Stimulated activated CD8-positive, alpha-beta memory T cell treated with anti-CD3 and anti-CD28 coated beads, Interleukin-15, amount 100 ng/mL, for 4 hours (primary cell): ENCODE data around the gene IGF2BP2.
"Not testable (repeated sequence)": the region's sequence is repeated elsewhere in the genome, so short reads cannot be mapped to it uniquely, and the experiment has no call there.

Experiments
- DNase-seq, 2 donors: peaks; one replicate each; pipeline ENCODE4 v3.0.0-alpha.2; 2020; ENCODE audit warnings: low read depth in 2 of 2

Gene IGF2BP2

DNA sequence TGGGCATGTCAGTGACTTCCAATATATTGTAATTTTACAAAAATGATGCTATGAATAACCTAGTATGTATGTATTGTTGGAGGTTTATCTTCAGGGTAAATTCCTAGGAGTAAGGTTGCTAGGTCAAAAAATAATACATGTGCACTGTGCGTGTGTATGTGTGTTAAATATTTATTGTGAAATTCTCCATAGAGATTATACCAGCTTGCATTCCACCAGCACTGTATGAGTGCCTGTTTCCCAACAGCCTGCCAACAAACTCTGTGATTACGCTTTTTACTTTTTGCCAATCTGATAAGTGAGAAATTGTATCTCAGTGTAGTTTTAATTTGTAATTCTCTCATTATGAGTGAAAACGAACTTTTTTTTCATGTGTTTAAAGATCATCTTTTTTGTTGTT, 12.6 kb upstream of the IGF2BP2 start:
- DNase-seq, result no peak

DNA sequence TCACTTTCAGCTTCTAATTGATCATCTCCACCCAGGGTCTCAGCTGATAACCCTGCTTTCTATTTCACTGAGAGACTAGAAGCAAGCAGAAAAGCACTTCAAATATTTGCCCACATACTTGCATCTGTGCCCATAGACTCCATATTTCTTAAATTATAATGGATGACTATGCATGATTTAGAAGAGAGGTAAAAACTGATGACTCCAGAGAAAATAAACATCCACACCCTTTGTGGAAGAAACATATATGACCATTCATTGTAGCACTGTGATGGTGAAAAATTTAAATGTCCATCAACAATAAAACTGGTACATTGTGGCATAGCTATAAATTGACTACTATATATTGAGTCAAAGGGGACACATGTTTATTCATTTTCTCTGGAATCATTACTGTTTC, 7.1 kb upstream of the IGF2BP2 start:
- no peak for DNase-seq

DNA sequence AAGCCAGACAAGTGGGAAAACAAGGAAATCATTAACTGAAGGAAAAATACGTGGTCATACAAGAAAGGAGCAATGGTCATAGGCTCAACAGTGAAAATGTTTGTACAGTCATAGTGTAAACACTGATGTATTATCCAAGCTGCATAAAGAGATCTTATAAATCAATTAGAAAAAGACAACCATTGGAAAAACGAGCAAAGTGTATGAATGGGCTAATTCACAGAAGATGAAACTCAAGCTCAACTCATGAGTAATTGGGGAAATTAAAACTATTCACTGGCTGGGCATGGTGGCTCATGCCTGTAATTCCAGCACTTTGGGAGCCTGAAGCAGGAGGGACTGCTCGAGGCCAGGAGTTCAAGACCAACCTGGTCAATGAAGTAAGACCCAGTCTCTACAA, 6.4 kb upstream of the IGF2BP2 start:
- no peak for DNase-seq

DNA sequence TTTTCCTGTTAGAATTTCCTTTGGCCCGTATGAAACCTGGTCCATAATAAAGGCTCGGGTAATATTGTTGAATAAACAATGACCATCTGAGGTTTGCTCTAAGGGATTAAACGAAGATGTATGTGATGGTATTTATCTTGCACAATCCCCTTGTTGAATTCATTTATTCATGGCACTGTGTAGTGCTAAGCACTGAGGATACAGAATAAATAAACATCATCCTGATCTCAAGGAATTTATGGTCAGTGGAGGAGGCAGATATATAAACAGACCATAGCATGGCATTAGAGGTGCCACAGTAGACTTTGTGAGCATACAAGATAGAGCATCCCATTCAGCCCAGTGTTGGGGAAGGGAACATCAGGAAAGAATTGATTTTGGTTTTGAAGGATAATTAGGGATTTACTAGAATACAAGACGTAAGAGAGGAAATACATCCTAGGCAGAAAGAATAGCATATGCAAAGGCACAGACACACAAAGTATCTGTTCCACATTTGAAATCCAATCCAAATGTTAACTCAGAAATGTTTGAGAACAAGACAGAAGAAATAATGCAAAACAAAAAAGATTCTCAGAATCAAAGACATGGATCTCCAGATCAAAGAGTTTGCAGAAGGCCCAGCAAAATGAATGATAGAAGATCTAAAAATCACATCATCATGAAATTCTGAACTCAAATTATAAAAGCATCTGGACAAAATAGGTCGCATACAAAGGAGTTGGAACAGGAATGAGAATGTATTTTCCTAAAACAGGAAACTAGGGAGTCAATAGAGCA, 5.4 kb upstream of the IGF2BP2 start:
- DNase-seq, result no peak

DNA sequence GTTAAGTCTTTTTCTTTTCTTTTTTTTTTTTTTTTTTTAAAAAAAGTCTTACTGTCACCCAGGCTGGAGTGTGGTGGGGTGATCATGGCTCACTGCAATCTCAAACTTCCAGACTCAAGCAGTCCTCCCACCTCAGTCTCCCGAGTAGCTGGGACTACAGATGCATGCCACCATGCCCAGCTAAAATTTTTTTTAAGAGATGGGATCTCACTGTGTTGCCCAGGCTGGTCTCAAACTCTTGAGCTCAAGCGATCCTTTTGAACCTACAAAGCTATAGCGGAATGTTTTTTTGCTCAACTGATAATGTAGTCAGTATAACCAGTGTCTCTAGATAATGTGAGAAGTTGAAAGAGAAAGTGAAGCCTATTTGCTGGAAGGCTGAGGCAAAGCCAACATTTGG, 3.9 kb upstream of the IGF2BP2 start:
- DNase-seq, result no peak

DNA sequence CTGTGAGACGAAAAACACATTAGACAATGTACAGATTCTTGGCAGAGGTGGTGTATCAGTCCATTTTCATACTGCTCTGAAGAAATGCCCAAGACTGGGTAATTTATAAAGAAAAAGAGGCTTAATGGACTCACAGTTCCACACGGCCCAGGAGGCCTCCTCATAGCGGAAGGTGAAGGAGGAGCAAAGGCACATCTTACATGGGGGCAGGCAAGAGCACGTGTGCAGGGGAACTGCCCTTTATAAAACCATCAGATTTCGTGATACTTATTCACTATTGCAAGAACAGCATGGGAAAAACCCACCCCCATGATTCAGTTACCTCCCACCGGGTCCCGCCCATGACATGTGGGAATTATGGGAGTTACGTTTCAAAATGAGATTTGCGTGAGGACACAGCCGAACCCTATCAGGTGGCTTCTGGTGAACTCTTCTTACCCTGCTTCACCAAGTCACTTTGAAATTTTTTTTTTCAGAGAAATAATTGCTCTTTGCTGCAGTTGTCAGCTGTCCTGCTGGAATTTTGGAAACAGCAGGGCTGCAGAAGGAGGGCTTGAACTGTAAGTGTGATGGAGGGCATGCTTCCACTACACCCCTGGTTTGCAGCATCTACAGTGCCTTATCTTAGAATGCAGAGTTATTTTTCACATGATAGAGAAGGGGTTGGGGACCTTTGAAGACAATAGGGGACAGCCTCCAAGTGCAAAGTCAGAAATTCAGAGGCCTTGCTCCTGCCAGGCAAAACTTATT, 2.9 kb upstream of the IGF2BP2 start:
- DNase-seq, result no peak

DNA sequence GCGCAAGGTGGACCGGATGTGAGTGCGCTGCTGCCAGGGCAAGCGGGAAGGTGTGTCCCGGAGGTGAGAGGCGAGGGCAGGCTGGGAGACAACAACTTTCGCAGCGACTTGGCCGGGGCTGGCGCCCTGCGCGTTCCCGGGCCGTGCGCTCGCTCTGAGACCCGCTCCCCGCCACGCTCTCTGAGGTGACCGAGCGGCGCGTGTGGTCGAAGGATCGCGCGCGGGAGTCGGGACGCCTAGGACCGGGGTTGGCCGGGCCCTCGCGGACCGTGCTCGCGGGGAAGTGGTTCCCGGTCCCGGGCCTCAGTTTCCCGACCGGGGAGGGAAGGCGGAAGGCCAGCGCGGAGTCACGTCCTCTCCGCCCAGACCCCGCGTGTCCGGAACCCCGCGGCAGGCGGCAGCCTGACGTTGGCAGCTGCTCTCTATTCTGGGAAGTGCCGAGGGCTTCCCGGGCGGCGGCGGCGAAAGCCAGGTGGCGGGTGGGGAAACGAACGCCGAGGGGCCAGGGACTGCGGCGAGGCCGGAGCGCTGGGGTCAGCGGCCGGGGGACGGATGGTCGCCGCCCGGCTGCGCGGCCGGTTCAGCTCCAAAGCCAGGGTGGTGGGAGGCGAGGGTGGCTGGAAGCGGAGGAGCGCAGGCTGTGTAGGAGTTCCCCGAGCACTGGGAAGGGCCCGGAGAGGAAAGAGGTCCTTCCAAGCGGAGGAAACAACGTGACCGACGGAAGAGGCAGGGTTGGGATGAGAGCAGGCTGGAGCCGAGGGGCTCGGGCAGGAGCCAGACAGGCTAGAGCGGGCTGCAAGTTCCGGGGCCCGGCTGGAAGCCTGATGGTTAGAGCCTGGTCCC, 1.0 kb upstream of the IGF2BP2 start:
- no peak for DNase-seq

DNA sequence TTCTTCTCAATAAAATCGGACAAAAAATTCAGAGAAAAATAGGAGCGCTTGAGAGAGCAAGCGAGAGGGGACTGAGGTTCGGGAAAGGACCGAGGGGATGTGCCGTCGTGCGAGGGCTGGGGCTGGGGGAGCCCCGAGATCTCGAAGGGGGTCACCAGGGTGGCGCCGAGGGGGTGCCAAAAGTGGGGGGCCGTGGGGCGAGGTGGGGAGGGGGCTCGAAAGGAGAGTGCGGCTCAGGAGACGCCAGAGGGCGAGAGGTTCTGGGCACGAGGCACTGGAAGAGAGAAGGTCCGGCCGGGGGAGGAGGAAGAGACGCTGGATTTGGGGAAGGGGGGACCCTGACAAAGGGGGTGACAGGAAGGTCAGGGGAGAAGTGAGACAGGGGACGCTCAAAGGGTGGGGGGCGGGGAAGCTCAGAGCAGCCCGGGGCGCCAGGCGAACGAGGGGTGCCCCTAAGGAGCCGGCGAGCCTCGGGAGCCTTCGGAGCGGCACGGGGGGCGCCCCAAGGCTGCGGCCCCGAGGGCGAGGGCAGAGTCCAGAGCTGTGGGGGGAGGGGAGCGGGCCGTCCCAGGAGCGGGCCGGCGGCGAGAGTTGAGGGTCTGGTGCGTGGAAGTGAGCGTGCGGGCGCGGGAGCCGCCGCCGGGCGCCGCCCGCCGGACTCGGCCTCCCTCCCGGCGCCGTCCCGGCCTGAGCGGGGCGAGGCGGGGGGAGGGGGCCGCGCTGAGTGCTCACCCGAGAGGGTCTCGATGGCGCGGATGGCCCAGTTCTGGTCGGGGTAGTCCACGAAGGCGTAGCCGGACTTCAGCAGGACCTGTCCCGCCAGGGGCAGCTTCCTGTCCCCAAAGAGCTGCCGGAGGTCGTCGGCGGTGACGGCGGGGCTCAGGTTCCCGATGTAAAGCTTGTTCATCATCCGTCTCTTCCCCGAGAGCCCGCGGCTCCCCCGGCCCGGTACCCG, 514 bp downstream of the IGF2BP2 start:
- no peak for DNase-seq

DNA sequence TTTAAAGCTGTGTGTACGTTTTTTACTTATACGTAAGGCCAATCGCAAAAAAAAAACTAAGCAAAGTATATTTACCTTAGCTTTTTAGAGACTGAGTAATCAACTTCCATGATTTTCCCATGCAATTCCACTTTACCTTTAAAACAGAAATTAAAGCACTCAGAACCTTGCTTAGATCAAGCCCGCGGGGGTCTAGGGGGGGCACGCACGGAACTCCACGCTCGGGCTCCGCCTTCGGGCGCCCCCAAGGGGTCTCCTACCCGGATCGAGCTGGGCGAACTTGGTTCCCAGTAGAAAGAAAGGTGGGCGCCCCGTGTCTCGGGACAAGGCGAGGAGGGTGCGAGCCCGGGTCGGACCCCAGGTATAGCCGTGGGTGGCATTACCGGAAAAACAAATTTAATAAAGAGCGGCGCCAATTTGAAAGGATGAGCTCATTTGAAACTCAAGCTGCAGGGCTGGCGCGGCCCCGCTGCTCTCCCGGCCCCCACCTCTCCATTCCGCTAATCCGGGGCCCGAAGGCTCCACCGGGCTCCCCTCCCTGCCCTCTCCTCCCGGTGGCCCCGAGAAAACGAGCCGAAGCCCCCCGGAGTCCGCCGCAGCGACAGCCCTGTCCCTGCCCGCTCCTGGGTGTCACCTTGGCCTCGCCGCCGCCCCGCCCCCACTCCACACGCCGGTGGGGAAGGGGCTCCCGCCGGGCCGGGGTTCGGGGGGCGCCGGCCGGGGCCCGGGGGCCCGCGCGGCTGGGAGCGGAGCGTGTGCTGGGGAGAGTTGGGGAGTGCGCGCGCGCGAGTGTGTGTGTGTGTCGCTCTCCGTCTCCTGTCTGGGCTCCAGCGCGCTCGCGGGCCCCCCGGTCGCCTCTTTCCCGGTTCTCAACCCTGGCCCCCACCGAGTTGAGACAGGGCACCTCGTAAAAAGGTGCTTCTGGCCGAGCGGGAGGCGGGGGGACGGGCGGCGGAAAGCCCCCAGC, 1.5 kb downstream of the IGF2BP2 start:
- DNase-seq, result no peak

DNA sequence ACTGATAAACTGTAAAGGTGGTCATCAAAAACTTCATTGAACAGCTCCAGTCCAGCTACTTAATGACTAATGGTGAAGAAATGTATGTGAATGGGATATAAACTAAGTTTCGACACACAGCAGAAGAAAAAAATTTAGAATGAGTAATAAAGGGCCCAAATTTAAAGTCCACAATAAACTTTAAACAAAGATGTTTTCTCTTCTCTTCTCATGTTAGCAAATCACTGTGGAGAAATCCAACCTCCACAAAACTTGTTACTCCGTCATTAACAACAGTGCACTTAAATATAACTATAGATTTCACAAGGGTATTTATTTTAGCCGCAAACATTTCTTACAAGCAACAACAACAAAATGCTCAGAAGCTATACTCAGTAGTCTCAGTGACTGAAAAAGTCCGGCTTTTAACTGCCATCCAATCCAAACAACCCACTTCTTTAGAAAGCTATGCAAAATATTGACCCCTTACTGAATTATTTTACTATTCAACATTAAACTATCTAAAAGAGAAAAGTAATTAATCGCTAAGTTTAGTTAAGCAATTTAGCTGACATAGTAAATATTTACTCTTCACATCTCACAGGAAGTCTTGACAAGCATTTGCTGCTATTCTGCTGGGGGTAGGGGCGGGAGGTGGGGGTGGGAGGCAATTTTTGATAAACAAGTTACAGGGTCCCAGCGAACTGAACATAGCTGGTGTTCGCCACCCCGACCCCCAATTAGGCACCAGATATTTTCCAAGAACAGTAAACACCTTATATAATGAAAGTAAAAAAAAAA, 2.4 kb downstream of the IGF2BP2 start:
- DNase-seq, result no peak

DNA sequence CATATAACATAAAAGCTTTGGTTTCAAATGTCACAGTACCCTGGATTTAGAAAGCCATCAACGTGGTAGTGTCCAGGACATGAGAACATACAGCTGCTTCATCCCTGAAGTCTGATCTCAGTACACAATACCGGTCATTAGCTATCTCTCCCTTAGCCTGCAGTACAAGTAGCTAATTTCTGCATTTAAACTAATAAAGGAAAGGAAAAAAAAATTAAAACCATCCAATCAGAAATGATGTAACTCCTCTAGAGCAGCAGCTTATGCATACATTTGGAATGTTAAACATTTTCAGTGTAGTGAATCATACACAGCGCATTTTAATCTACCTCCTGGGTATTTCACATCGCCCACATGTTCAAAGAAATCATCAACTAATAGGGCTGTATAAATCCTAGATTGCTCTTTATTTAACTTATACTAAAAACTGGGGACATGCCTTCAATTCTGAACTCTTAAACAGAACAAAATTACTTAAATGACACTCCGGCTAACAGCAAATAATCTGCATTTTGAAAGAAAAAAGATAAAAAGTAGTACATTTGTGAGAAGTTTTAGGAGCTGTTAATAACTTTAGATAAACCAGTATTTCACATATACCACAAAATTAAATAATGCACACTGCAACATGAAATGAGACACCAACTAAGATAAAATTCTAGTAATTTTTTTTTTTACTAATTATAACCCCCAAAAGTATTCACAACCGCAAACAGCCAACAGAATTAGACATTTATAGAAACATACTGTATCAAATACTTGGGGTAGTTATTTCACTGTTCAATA, 3.7 kb downstream of the IGF2BP2 start:
- DNase-seq, result no peak

DNA sequence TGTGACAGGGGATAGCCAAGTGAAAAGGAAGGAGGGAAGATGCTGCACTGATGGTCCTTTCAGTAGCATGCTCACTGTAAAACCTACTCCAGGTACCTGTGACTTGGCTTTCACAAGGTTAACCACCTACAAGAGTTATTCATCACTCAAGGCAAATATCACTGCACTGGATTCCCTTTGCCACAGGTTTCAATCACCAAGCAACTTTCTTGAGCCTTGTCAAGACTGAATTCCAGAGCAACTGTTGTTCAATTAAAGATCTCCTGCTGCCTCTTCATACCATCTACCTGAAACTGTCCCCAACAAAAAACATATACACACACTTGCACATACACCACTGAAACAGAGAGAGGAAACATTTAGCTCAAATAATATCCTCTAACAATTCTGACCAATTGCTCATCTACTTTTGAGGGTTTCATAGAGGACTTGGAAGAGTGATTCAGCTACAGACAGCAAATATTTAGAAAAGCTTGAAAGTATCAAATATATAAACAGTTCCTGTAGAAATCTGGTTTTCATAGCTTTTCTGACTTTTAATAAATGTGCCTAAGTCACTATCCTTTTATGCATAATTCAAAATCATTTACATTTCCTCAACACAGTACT, 6.5 kb downstream of the IGF2BP2 start:
- no peak for DNase-seq

DNA sequence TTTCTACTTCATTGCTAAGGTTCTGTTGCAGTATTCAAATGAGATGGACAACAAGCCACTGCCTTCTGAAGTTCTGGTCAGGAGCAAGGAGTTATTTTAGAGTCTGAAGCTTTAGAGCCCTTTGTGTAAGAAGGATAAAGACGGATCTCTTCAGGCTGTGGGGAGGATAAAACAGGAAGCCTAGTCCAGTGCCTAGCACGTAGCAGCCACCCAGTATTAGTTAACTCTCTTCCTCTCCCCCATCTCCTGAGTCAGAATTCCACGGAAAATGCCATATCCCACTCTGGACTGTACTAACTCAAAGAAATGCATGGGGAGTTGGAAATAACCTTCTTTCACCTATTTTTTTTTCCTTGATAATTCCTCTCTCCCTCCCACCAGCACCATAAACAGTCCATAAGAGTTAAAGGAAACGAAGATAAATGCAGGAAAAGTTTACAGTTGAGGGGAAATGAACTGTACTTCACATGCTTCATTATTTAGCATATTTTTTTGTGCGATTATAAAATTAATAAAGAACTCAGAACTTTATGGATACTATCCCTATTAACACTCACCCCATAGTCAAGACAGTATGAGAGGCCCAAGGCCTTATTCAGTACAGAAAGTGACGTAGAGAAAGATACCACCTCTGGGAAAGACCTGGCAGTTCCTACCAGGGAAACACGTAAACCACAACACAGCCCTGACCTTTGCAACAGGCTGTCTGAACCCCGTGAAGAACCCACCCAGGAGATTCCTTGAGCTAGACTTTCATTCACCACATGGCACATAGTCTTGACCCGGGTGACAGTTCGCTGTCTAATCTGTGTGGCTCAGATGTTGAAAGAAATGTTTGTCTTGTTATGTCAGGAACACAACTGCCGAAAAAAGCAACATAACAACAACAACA, 9.2 kb downstream of the IGF2BP2 start:
- no peak for DNase-seq

DNA sequence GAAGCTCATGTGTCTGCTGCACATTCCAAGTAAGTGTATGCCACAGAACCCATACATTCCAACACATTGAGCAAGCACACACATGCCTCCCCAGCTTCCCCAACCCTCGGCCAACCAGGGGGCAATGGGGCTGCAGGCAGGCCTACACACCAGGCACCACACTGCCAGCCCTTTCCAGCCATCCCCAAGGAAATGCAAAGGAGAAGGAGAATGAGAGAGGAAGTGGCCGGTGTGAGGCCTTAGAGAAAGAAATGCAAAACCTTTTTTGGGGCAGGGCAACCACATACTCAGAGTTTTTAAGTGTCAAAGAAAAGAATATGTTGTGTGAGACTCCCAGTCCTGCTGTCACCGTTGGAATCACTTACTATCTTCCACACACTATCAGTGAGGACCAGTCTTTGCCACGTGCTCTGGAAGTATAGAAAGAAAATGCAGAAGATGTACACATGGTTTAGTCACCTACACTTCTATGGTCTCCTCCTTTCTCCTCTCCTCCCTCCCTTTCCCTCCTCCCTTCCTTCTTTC, 11.1 kb downstream of the IGF2BP2 start:
- no peak for DNase-seq

DNA sequence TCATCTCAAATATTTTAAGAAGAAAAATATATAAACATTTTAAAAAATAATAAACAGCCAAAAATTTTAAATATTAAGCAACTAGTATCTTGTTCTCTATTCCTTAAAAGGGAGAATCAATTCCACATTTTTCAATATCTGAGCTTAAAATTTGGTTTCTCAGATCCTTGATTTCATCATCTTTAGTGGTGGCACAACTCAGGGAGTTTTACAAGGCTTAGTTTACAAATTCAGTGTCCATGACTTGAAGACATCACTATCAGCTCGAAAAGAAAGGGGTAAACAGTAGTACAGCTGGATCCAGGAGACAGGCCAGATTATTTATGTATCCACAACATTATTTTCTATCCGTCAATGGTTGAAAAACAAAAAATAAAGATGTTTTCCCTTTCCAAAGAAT, 11.6 kb downstream of the IGF2BP2 start:
- DNase-seq, result no peak

DNA sequence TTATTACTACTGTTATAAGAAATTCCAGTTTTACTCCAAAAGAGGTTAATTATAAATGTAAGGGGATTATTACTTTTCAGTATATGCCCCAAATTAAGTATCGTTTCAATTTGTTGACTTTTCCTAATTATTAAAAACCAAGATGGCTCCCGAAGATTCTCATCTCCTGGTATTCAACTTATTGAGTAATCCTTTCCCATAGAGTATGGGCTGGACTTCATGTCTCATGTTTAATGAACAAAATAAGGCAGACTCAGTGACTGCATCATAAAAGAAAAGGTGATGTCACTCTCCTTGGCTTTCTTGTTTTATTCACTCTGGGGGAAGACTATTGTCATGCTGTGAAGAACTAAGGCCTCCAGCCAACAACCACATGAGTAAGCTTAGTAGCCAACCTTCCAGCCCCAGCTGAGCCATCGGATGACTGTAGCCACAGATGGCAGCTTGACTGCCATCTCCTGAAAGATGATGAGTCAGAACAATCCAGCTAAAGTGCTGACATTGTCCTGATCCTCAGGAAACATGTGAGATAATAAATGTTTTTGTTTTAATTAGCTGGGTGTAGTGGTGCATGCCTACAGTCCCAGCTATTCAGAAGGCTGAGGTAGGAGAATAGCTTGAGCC, 17.3 kb downstream of the IGF2BP2 start:
- no peak for DNase-seq

DNA sequence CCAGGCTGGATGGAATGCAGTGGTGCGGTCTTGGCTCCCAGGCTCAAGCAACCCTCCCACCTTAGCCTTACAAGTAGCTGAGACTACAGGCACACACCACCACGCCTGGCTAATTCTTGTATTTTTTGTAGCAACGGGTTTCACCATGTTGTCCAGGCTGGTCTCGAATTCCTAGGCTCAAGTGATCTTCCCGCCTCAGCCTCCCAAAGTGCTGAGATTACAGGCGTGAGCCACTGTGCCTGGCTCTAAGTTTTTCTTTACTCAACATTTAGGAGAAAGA, 26.1 kb downstream of the IGF2BP2 start:
- DNase-seq, result not testable (repeated sequence)
